H9 (cell line): ENCODE data around the gene CDH4. TPM values are rescaled to one million over a fixed set of nuclear protein-coding genes. Genes with fewer than 3 reads are reported as not detected.

Source experiments
- DNase-seq: peaks from one replicate; pipeline ENCODE4 v3.0.0-alpha.2; 2017
- H2AFZ ChIP-seq: one replicate; pipeline ENCODE4 v1.6.1; 2013; ENCODE audit warnings: mild to moderate bottlenecking, low read length, control low read depth, moderate library complexity
- H2AK5ac ChIP-seq: 2 replicates; pipeline ENCODE4 v1.6.1; 2013; ENCODE audit warnings: low read length, control low read depth, mixed read lengths; ENCODE audit not compliant: insufficient read length
- H2BK120ac ChIP-seq: one replicate; pipeline ENCODE4 v1.6.1; 2013; ENCODE audit warnings: low read depth, mild to moderate bottlenecking, low read length, control low read depth, inconsistent platforms; ENCODE audit not compliant: poor library complexity, severe bottlenecking
- H2BK12ac ChIP-seq: 2 replicates; pipeline ENCODE4 v1.6.1; 2013; ENCODE audit warnings: low read length, control low read depth, mixed read lengths, low read depth; ENCODE audit not compliant: insufficient read length
- H2BK15ac ChIP-seq: 2 replicates; pipeline ENCODE4 v1.6.1; 2013; ENCODE audit warnings: low read depth, low read length, control low read depth
- H2BK20ac ChIP-seq: one replicate; pipeline ENCODE4 v1.6.1; 2013; ENCODE audit warnings: low read depth, mild to moderate bottlenecking, low read length, control low read depth, inconsistent platforms; ENCODE audit not compliant: poor library complexity, severe bottlenecking
- H2BK5ac ChIP-seq: 2 replicates; pipeline ENCODE4 v1.6.1; 2013; ENCODE audit warnings: low read length, control low read depth, mixed read lengths; ENCODE audit not compliant: insufficient read length
- H3K14ac ChIP-seq: 2 replicates; pipeline ENCODE4 v1.6.1; 2013; ENCODE audit warnings: low read length, control low read depth; ENCODE audit not compliant: insufficient read depth
- H3K18ac ChIP-seq: 2 replicates; pipeline ENCODE4 v1.6.1; 2013; ENCODE audit warnings: low read depth, mild to moderate bottlenecking, mixed read lengths, low read length, control low read depth; ENCODE audit not compliant: insufficient read length
- H3K23ac ChIP-seq: 2 replicates; pipeline ENCODE4 v1.6.1; 2013; ENCODE audit warnings: low read length, control low read depth, mixed read lengths, low read depth; ENCODE audit not compliant: insufficient read length
- H3K23me2 ChIP-seq: 2 replicates; pipeline ENCODE4 v1.6.1; 2013; ENCODE audit warnings: low read depth, mild to moderate bottlenecking, mixed read lengths, low read length, control low read depth; ENCODE audit not compliant: insufficient read length, poor library complexity, severe bottlenecking
- H3K27ac ChIP-seq: 2 replicates; pipeline ENCODE4 v1.5.1; 2013; ENCODE audit warnings: low read length, control low read depth, mixed read lengths, low read depth; ENCODE audit not compliant: insufficient read length
- H3K27me3 ChIP-seq: 2 replicates; pipeline ENCODE4 v1.6.1; 2013; ENCODE audit warnings: low read length, control low read depth, inconsistent platforms; ENCODE audit not compliant: insufficient read depth
- H3K4ac ChIP-seq: 2 replicates; pipeline ENCODE4 v1.6.1; 2013; ENCODE audit warnings: low read depth, mild to moderate bottlenecking, control low read depth, inconsistent platforms, low read length, moderate library complexity
- H3K4me1 ChIP-seq: 2 replicates; pipeline ENCODE4 v1.6.1; 2013; ENCODE audit warnings: low read length, control low read depth, inconsistent platforms; ENCODE audit not compliant: insufficient read depth
- H3K4me2 ChIP-seq: 2 replicates; pipeline ENCODE4 v1.6.1; 2013; ENCODE audit warnings: low read length, control low read depth, mixed read lengths; ENCODE audit not compliant: insufficient read length, insufficient read depth
- H3K56ac ChIP-seq: 2 replicates; pipeline ENCODE4 v1.6.1; 2013; ENCODE audit warnings: low read depth, mild to moderate bottlenecking, mixed read lengths, low read length, control low read depth; ENCODE audit not compliant: insufficient read length
- H3K79me1 ChIP-seq: 2 replicates; pipeline ENCODE4 v1.6.1; 2013; ENCODE audit warnings: low read depth, mild to moderate bottlenecking, moderate library complexity, low read length, control low read depth, inconsistent platforms; ENCODE audit not compliant: insufficient read depth, poor library complexity, severe bottlenecking
- H3K79me2 ChIP-seq: 2 replicates; pipeline ENCODE4 v1.6.1; 2013; ENCODE audit warnings: low read length, control low read depth, inconsistent platforms; ENCODE audit not compliant: insufficient read depth
- H3K9ac ChIP-seq: 2 replicates; pipeline ENCODE4 v1.6.1; 2013; ENCODE audit warnings: low read length, control low read depth, mixed read lengths; ENCODE audit not compliant: insufficient read length; ENCODE audit errors: extremely low read depth
- H3K9me3 ChIP-seq: one replicate; pipeline ENCODE4 v1.6.1; 2013; ENCODE audit warnings: low read depth, low read length, inconsistent platforms; ENCODE audit not compliant: control insufficient read depth
- H3T11ph ChIP-seq: one replicate; pipeline ENCODE4 v1.6.1; 2013; ENCODE audit warnings: mild to moderate bottlenecking, low read length, control low read depth, inconsistent platforms
- H4K20me1 ChIP-seq: one replicate; pipeline ENCODE4 v1.6.1; 2013; ENCODE audit not compliant: control insufficient read depth, insufficient read length, insufficient read depth
- H4K5ac ChIP-seq: 2 replicates; pipeline ENCODE4 v1.6.1; 2013; ENCODE audit warnings: low read depth, mild to moderate bottlenecking, mixed read lengths, low read length, control low read depth; ENCODE audit not compliant: insufficient read length
- H4K8ac ChIP-seq: replicated peaks from 2 replicates; pipeline ENCODE4 v1.6.1; 2013; ENCODE audit warnings: low read length, control low read depth, mixed read lengths, low read depth; ENCODE audit not compliant: insufficient read length
- H4K91ac ChIP-seq: 2 replicates; pipeline ENCODE4 v1.6.1; 2013; ENCODE audit warnings: low read depth, mild to moderate bottlenecking, moderate library complexity, mixed read lengths, low read length, control low read depth; ENCODE audit not compliant: insufficient read length
- H3K27ac Mint-ChIP-seq, 3 experiments: 2 replicates in 2 of 3; 3 replicates in 1 of 3; pipeline ENCODE4 v1.8.0; 2020 to 2021; ENCODE audit warnings: mixed read lengths in 3 of 3, mild to moderate bottlenecking in 1 of 3, moderate library complexity in 1 of 3
- H3K27me3 Mint-ChIP-seq: 2 replicates; pipeline ENCODE4 v1.8.0; 2021; ENCODE audit warnings: low read depth, mild to moderate bottlenecking, moderate library complexity, mixed read lengths
- H3K36me3 Mint-ChIP-seq, 3 experiments: 2 replicates in 2 of 3; 3 replicates in 1 of 3; pipeline ENCODE4 v1.8.0; 2020 to 2021; ENCODE audit warnings: low read depth in 3 of 3, mixed read lengths in 3 of 3; ENCODE audit not compliant: insufficient read depth in 1 of 3
- H3K4me1 Mint-ChIP-seq, 2 experiments: 2 replicates each; pipeline ENCODE4 v1.8.0; 2020; ENCODE audit warnings: mixed read lengths in 2 of 2
- H3K4me3 Mint-ChIP-seq, 2 experiments: 2 replicates in 1 of 2; 3 replicates in 1 of 2; pipeline ENCODE4 v1.8.0; 2020 to 2021; ENCODE audit warnings: mild to moderate bottlenecking in 2 of 2, mixed read lengths in 2 of 2, moderate library complexity in 1 of 2
- H3K9me3 Mint-ChIP-seq, 2 experiments: 2 replicates in 1 of 2; 3 replicates in 1 of 2; pipeline ENCODE4 v1.8.0; 2020; ENCODE audit warnings: mild to moderate bottlenecking in 2 of 2, mixed read lengths in 2 of 2, moderate library complexity in 1 of 2
- WGBS: extraction: QIAGEN DNeasy Blood & Tissue Kit; methylation state at CpG from one replicate; pipeline ENCODE4 v1.1.7; 2013; ENCODE audit warnings: missing lambda C conversion rate, low lambda C conversion rate, mixed read lengths; ENCODE audit not compliant: insufficient read length; ENCODE audit errors: extremely low coverage; 5-methylcytosine and 5-hydroxymethylcytosine counted together
- total RNA-seq: library from RNA; stranded (reverse); gene quantifications from 2 replicates; pipeline ENCODE4 v1.2.1, GENCODE V29; 2021
- TF ChIP-seq, protein P1 (sequence below): fragments of 200-600 bp; sonication (generic); conservative IDR thresholded peaks from 3 replicates; pipeline ENCODE4 v1.8.0; 2021; ENCODE audit warnings: antibody characterized with exemption, mild to moderate bottlenecking

The CDH4 gene
- total RNA-seq, 1 experiment from 2014 or later, result 3.0 TPM

DNA sequence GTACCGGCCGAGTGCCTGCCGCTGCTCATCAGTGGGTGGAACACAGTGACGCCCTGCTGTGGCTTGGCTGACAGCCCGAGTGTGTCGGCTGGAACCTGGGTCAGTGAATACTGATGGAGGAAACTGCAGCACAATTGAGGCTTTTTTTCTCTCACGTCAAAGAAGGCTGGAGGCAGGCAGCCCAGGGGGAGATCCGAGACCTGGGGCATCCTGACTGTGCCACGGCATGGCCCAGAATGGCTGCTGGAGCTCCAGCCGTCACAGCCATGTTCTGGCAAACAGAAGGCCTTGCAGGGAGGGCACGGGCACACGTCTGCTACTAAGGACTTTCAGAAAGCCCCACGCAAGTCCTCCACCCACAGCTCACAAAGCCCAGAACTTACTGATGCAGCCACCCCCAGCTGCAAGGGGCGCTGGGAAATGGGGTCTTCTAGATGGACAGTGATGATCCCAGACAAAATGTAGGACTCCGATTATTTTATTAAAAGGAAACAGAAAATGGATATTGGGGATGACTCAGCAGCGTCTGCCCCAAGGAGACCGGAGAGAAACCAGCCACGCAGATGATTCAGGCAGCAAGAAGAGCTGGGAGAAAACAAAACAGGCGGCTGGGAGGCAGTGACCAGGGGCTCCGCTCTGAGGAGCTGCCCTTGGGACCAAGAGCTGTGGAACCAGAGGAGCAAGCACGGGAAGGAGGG lies 673.6 kb downstream of the CDH4 start:
- Mint-ChIP-seq H3K4me3 (no peak overlapping the region), H3K4me1 (no peaks in the 10 kb centered on the region), H3K9me3 (peaks cover 0 to 2% of the 10 kb centered on the region in 2 experiments; a peak in 1 of 5 replicates), H3K27ac (no peak overlapping the region), H3K27me3 (peaks cover 3% of the 10 kb centered on the region; the same call in 1 of the 2 replicates), H3K36me3 (peaks cover 0 to 4% (median 2%) of the 10 kb centered on the region in 3 experiments; a peak in 3 of 7 replicates)
- Histone ChIP-seq H2BK20ac (no peak overlapping the region), H2BK5ac (no peak overlapping the region), H3K79me1 (no peaks in the 10 kb centered on the region), H3K23ac (no peak overlapping the region), H3K4me1 (no peaks in the 10 kb centered on the region), H3K4me2 (no peak overlapping the region), H3K9me3 (no peaks in the 10 kb centered on the region), H2AK5ac (no peak overlapping the region), H3K27ac (no peak overlapping the region), H2BK15ac (no peak overlapping the region), H3K27me3 (no peaks in the 10 kb centered on the region; the same call in 1 of the 2 replicates), H4K5ac (no peak overlapping the region), H3K4ac (no peak overlapping the region), H3K14ac (no peak overlapping the region), H3K56ac (no peak overlapping the region), H3K23me2 (no peaks in the 10 kb centered on the region), H2AFZ (no peak overlapping the region), H4K91ac (no peak overlapping the region), H2BK12ac (no peak overlapping the region), H3K18ac (no peak overlapping the region), H3K9ac (no peak overlapping the region), H4K8ac (no peak overlapping the region), H3T11ph (no peak overlapping the region), H4K20me1 (no peaks in the 10 kb centered on the region), H2BK120ac (no peak overlapping the region), H3K79me2 (no peaks in the 10 kb centered on the region)
- no CpG with 5 or more reads among the region's 21 CpGs for WGBS
- TF ChIP-seq, protein P1, sequence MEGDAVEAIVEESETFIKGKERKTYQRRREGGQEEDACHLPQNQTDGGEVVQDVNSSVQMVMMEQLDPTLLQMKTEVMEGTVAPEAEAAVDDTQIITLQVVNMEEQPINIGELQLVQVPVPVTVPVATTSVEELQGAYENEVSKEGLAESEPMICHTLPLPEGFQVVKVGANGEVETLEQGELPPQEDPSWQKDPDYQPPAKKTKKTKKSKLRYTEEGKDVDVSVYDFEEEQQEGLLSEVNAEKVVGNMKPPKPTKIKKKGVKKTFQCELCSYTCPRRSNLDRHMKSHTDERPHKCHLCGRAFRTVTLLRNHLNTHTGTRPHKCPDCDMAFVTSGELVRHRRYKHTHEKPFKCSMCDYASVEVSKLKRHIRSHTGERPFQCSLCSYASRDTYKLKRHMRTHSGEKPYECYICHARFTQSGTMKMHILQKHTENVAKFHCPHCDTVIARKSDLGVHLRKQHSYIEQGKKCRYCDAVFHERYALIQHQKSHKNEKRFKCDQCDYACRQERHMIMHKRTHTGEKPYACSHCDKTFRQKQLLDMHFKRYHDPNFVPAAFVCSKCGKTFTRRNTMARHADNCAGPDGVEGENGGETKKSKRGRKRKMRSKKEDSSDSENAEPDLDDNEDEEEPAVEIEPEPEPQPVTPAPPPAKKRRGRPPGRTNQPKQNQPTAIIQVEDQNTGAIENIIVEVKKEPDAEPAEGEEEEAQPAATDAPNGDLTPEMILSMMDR, result no peak
- no peak for DNase-seq
